Small intestine (tissue), 7 donors: ENCODE data around the gene CDH16. TPM values are rescaled to one million over a fixed set of nuclear protein-coding genes. Genes with fewer than 3 reads are reported as not detected.

Experiments used
- DNase-seq, 2 donors: peaks; one replicate each; pipeline versions ENCODE4 v3.0.0 to v3.0.0-alpha.2; 2013
- FAIRE-seq: peaks from 2 replicates; lab custom pipeline; 2012; peaks lifted over from hg19 to GRCh38; lab: Jason Lieb, UNC
- H3K27ac ChIP-seq, 3 donors: one replicate each; pipeline ENCODE4 v1.5.1; 2013; ENCODE audit warnings: low read length in 2 of 3, mild to moderate bottlenecking in 2 of 3, control low read depth in 1 of 3, inconsistent platforms in 1 of 3, low read depth in 1 of 3, moderate library complexity in 1 of 3
- H3K27me3 ChIP-seq, 3 donors: one replicate each; pipeline ENCODE4 v1.6.1; 2013; ENCODE audit warnings: low read length in 3 of 3, inconsistent platforms in 1 of 3; ENCODE audit not compliant: control insufficient read depth in 3 of 3, insufficient read depth in 3 of 3
- H3K36me3 ChIP-seq, 3 donors: one replicate each; pipeline ENCODE4 v1.6.1; 2013; ENCODE audit warnings: low read length in 3 of 3, inconsistent platforms in 1 of 3, low read depth in 1 of 3, mild to moderate bottlenecking in 1 of 3, moderate library complexity in 1 of 3; ENCODE audit not compliant: control insufficient read depth in 3 of 3, insufficient read depth in 2 of 3
- H3K4me1 ChIP-seq, 3 donors: one replicate each; pipeline ENCODE4 v1.6.1; 2013; ENCODE audit warnings: low read length in 2 of 3, inconsistent platforms in 1 of 3, low read depth in 1 of 3, mild to moderate bottlenecking in 1 of 3, moderate library complexity in 1 of 3; ENCODE audit not compliant: control insufficient read depth in 3 of 3, insufficient read depth in 2 of 3
- H3K4me3 ChIP-seq, 3 donors: one replicate each; pipeline ENCODE4 v1.5.1; 2013; ENCODE audit warnings: low read length in 3 of 3, control low read depth in 1 of 3, inconsistent platforms in 1 of 3, low read depth in 1 of 3, mild to moderate bottlenecking in 1 of 3, moderate library complexity in 1 of 3
- H3K9me3 ChIP-seq, 2 donors: one replicate each; pipeline ENCODE4 v1.6.1; 2013; ENCODE audit warnings: low read depth in 1 of 2, low read length in 1 of 2; ENCODE audit not compliant: control insufficient read depth in 2 of 2, insufficient read depth in 1 of 2
- WGBS, 3 donors: extraction: QIAGEN DNeasy Blood & Tissue Kit; methylation state at CpG; one replicate each; pipeline ENCODE4 v1.1.7; 2013; 5-methylcytosine and 5-hydroxymethylcytosine counted together
- polyA plus RNA-seq, 4 donors: library from polyadenylated mRNA; stranded (reverse) in 3 of 4; unstranded in 1 of 4; fragments of 200-250 nt in 3 of 4; fragments of 120-200 nt in 1 of 4; gene quantifications; one replicate each; pipeline versions ENCODE4 v1.2.1 to v1.2.3, GENCODE V29; 2013
- donor health status: healthy with polysubstance abuse.
- donor health status: control.
- donor health status: control.
- donor health status: Bipolar disorder and iron deficiency.
- donor health status: healthy.

Gene CDH16
- polyA plus RNA-seq, 4 donors: 0.91 to 8.5 (median 4.4) TPM

- no peak for FAIRE-seq
- H3K27me3 ChIP-seq: peaks cover 0 to 2% (median 0%) of the 10 kb centered on the region in 3 donors
- H3K36me3 ChIP-seq: peaks cover 0 to 2% (median 0%) of the 10 kb centered on the region in 3 donors
- H3K27ac ChIP-seq: no peak overlapping the region
- WGBS, 3 donors: 60 to 89% (median 74%) methylated on average over 7 of the region's 7 CpGs
- no peak overlapping the region for H3K4me3 ChIP-seq
- peaks cover 0 to 19% (median 4%) of the 10 kb centered on the region in 3 donors for H3K4me1 ChIP-seq
- no peaks in the 10 kb centered on the region for H3K9me3 ChIP-seq
- no peak for DNase-seq
Measured at GRCh38 chr16:66915041-66915440, 3.6 kb downstream of the CDH16 start.

DNA sequence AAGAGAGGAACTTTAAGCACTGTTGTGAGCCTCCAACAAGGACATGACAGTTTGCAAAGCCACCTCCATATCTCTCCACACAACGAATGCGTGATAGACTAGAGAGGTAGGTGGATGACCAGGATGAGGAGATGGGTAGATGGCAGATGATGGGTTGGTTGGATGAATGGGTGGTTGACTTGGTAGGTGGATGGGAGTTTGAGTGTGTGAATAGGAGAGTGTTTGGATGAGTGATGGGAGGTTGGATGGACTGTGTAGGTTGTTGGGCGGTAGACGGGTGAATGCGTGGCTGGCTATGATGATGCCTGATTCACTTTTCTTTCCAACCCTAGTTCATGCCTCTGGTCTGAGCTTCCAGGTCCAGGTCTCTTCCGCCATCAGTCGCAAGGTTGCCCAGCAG is 4.1 kb downstream of the CDH16 start:
- H3K4me3 ChIP-seq: no peak overlapping the region
- 97 to 98% (median 97%) methylated on average over 7 of the region's 7 CpGs for WGBS, 3 donors
- no peak for DNase-seq
- no peak for FAIRE-seq
- peaks cover 0 to 15% (median 4%) of the 10 kb centered on the region in 3 donors for H3K4me1 ChIP-seq
- H3K36me3 ChIP-seq: peaks cover 0 to 2% (median 0%) of the 10 kb centered on the region in 3 donors
- no peak overlapping the region for H3K27ac ChIP-seq
- no peaks in the 10 kb centered on the region for H3K9me3 ChIP-seq
- H3K27me3 ChIP-seq: peaks cover 0 to 2% (median 0%) of the 10 kb centered on the region in 3 donors

DNA sequence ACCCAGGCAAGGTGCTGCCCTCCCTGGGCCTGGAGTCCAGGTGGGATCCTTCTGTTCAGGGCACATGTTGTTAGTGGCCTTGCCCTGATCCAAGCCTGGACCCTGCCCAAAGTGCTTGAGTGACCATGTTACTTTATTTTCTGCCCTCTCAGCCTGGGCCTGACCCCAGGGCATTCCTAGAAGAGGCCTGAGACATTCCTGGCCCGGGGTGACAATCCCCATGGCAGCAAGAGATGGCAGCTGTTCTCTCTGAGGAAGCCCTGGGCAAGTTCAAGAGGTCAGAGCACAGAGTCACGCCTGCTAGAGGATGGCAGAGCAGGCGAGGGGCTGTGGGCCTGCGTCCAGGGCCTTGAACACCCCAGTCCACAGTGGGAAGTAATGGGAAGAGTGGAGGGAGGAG is 5.0 kb downstream of the CDH16 start:
- no peaks in the 10 kb centered on the region for H3K9me3 ChIP-seq
- H3K27ac ChIP-seq: no peak overlapping the region
- WGBS, 3 donors: 69 to 81% (median 76%) methylated on average over 4 of the region's 4 CpGs
- FAIRE-seq (no peak), DNase-seq (no peak)
- H3K36me3 ChIP-seq: peaks cover 0 to 2% (median 0%) of the 10 kb centered on the region in 3 donors
- no peaks in the 10 kb centered on the region for H3K27me3 ChIP-seq
- H3K4me1 ChIP-seq: peaks cover 0 to 6% (median 4%) of the 10 kb centered on the region in 3 donors
- H3K4me3 ChIP-seq: no peak overlapping the region

DNA sequence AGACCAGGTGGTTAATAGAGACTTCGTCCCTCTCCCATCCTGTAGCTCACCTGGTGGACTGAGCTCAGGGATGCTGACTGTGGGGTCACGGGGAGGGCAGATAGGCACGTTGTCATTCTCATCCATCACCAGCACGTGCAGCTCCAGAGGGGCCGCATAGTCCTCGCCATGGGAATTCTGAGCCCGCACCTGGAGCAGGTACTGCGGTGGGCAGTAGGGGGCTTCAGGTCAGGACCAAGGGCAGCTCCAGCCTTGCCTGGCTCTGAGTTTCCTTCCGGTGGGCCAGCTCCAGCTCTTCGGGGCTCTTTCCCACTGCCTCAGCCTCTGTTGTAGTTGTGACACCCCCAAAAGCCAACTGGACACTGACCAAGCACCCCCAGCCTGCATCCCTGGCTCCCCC is 5.6 kb downstream of the CDH16 start:
- H3K36me3 ChIP-seq: peaks cover 0 to 2% (median 0%) of the 10 kb centered on the region in 3 donors
- DNase-seq: no peak
- H3K27ac ChIP-seq: no peak overlapping the region
- H3K9me3 ChIP-seq: no peaks in the 10 kb centered on the region
- peaks cover 0 to 3% (median under 1%) of the 10 kb centered on the region in 3 donors for H3K4me1 ChIP-seq
- no peak for FAIRE-seq
- H3K4me3 ChIP-seq: no peak overlapping the region
- H3K27me3 ChIP-seq: no peaks in the 10 kb centered on the region
- WGBS, 3 donors: 53 to 75% (median 69%) methylated on average over 10 of the region's 10 CpGs

- FAIRE-seq (no peak), DNase-seq (no peak)
- no peak overlapping the region for H3K27ac ChIP-seq
- no peaks in the 10 kb centered on the region for H3K9me3 ChIP-seq
- H3K36me3 ChIP-seq: peaks cover 0 to 2% (median 0%) of the 10 kb centered on the region in 3 donors
- H3K4me1 ChIP-seq: peaks cover 0 to 9% (median 0%) of the 10 kb centered on the region in 3 donors
- 86 to 96% (median 95%) methylated on average over 8 of the region's 8 CpGs for WGBS, 3 donors
- H3K27me3 ChIP-seq: no peaks in the 10 kb centered on the region
- H3K4me3 ChIP-seq: no peak overlapping the region
Measured at GRCh38 chr16:66911801-66912200, 6.9 kb downstream of the CDH16 start.

DNA sequence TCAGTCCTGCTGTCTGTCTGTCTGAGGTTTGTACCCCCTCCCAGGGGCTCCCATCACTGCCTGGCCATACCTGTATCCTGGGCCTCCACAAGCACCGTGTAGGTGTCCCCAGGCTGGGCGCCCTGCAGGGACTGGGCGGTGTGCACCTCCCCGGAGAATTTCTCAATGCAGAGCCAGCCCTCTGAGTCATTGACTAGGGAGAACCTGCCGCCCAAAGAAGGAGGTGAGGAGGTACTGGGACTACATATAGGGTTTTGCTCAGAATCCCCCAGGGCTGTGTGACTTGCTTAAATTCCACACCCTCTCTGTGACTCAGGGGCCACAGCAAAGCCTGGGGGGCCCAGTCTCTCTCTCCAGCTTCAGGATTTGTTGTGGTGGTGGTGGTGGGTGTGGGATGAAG is 7.6 kb downstream of the CDH16 start:
- Histone ChIP-seq H3K4me3 (no peak overlapping the region), H3K4me1 (peaks cover 0 to 13% (median 0%) of the 10 kb centered on the region in 3 donors), H3K27me3 (no peaks in the 10 kb centered on the region), H3K27ac (no peak overlapping the region), H3K36me3 (peaks cover 0 to 2% (median 0%) of the 10 kb centered on the region in 3 donors), H3K9me3 (no peaks in the 10 kb centered on the region)
- no peak for FAIRE-seq
- DNase-seq: no peak
- WGBS, 3 donors: 53 to 80% (median 77%) methylated on average over 5 of the region's 5 CpGs

- Histone ChIP-seq H3K9me3 (no peaks in the 10 kb centered on the region), H3K4me3 (no peak overlapping the region), H3K4me1 (peaks cover 3 to 19% (median 3%) of the 10 kb centered on the region in 3 donors), H3K27ac (no peak overlapping the region), H3K36me3 (peaks cover 0 to 2% (median 0%) of the 10 kb centered on the region in 3 donors), H3K27me3 (no peaks in the 10 kb centered on the region)
- FAIRE-seq (no peak), DNase-seq (no peak)
- WGBS, 3 donors: 80 to 83% (median 83%) methylated on average over 14 of the region's 14 CpGs
Measured at GRCh38 chr16:66910175-66910940, 8.3 kb downstream of the CDH16 start.

DNA sequence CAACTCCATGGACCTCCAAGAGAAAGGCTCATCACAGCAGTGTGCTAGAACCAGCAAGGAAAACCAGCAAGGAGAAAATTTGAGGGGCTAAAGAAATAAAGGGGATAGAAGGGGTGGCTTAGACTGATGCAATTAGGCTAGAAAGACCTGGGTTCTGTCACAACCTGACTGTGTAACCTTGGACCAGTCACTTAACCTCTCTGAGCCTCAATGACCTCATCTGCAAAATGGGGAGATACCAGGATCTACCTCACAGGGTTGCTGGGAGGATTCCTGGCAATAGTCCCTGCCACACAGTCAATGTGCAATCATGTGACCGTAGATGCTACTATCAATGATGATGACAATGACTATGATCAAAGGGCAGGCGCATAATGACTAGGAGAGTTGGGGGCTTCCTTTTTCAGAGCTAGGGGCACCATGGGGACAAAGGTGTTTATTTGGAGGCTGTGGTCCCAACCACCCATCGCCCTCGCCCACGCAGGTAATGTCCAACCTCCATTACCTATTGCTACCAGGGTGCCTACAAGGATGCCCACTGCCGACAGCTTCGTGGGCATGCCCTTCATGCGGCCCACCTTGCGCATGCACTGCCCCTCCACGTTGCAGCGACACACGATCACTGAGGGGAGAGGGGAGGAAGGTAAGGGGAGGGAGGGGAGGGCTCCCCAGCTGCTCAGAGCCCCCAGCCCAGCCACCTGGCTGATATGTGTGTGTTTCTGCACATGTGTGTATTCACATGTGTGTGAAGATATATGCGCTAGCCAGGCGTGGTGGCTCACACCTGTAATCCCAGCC is 9.7 kb downstream of the CDH16 start:
- H3K36me3 ChIP-seq: peaks cover 0 to 6% (median 0%) of the 10 kb centered on the region in 3 donors
- H3K9me3 ChIP-seq: no peaks in the 10 kb centered on the region
- DNase-seq: no peak
- peaks cover 3 to 33% (median 8%) of the 10 kb centered on the region in 3 donors for H3K4me1 ChIP-seq
- no peak overlapping the region for H3K4me3 ChIP-seq
- no peak overlapping the region for H3K27ac ChIP-seq
- no peaks in the 10 kb centered on the region for H3K27me3 ChIP-seq
- WGBS, 3 donors: 88 to 92% (median 92%) methylated on average over 14 of the region's 14 CpGs
- FAIRE-seq: no peak
